PC-3 (cell line): Measurements from ENCODE around the gene PSMD13. TPM values are rescaled to one million over a fixed set of nuclear protein-coding genes. Genes with fewer than 3 reads are reported as not detected.

Experiments
- ATAC-seq: fragments of 200-7000 bp; cut with Tn5 transposase; 2 replicates; pipeline ENCODE4 v1.9.1; 2020; ENCODE audit warnings: mild to moderate bottlenecking, moderate library complexity
- BruUV-seq: library from RNA; stranded (reverse); fragments of 400-500 nt; replicated peaks from 2 replicates; lab custom pipeline; 2021; lab: Mats Ljungman, UMichigan
- CTCF ChIA-PET: fragments of 300-600 bp; sonication (Branson Sonifier 250); formaldehyde crosslinking; loops from one replicate; lab custom pipeline; 2022; ENCODE audit warnings: antibody characterized with exemption; lab: Charles Lee
- POLR2A ChIA-PET: fragments of 300-600 bp; sonication (Branson Sonifier 250); formaldehyde crosslinking; loops from one replicate; lab custom pipeline; 2022; ENCODE audit warnings: antibody characterized with exemption; ENCODE audit not compliant: unreplicated experiment; lab: Charles Lee
- DNase-seq: peaks from one replicate; pipeline ENCODE4 v3.0.0-alpha.2; 2015
- H2AFZ ChIP-seq: fragments of 300-600 bp; sonication (generic); 2 replicates; pipeline ENCODE4 v1.6.0; 2016; ENCODE audit warnings: antibody characterized with exemption, low read length
- H3F3A ChIP-seq: fragments of 300-600 bp; sonication (generic); one replicate; pipeline ENCODE4 v1.6.0; 2017; ENCODE audit warnings: antibody characterized with exemption, low read length, control low read depth, mild to moderate bottlenecking; ENCODE audit not compliant: unreplicated experiment
- H3K27ac ChIP-seq: fragments of 300-600 bp; sonication (generic); 2 replicates; pipeline ENCODE4 v1.5.1; 2016; ENCODE audit warnings: mild to moderate bottlenecking, low read length
- H3K27me3 ChIP-seq: fragments of 300-600 bp; sonication (generic); 2 replicates; pipeline ENCODE4 v1.6.1; 2016; ENCODE audit warnings: low read length, mixed read lengths
- H3K36me3 ChIP-seq: fragments of 300-600 bp; sonication (generic); 2 replicates; pipeline ENCODE4 v1.6.1; 2016; ENCODE audit warnings: low read depth, mixed run types, low read length, mixed read lengths
- H3K4me1 ChIP-seq: fragments of 300-600 bp; sonication (generic); 2 replicates; pipeline ENCODE4 v1.5.1; 2016; ENCODE audit warnings: low read length; ENCODE audit not compliant: insufficient read depth
- H3K4me2 ChIP-seq: fragments of 300-600 bp; sonication (generic); 2 replicates; pipeline ENCODE4 v1.6.0; 2016; ENCODE audit warnings: low read length
- H3K4me3 ChIP-seq: fragments of 300-600 bp; sonication (generic); 2 replicates; pipeline ENCODE4 v1.5.1; 2016; ENCODE audit warnings: mild to moderate bottlenecking, low read length, mixed read lengths
- H3K79me2 ChIP-seq: fragments of 300-600 bp; sonication (generic); 2 replicates; pipeline ENCODE4 v1.6.1; 2017; ENCODE audit warnings: low read length, mixed read lengths
- H3K9ac ChIP-seq: fragments of 300-600 bp; sonication (generic); 2 replicates; pipeline ENCODE4 v1.6.0; 2016; ENCODE audit warnings: mild to moderate bottlenecking, low read length
- H3K9me2 ChIP-seq: fragments of 300-600 bp; sonication (generic); replicated peaks from 2 replicates; pipeline ENCODE4 v1.6.1; 2016; ENCODE audit warnings: mixed run types, low read length, mixed read lengths
- H3K9me3 ChIP-seq: fragments of 300-600 bp; sonication (generic); 2 replicates; pipeline ENCODE4 v1.6.1; 2016; ENCODE audit warnings: low read length, mixed read lengths
- H4K20me1 ChIP-seq: fragments of 300-600 bp; sonication (generic); 2 replicates; pipeline ENCODE4 v1.6.1; 2016; ENCODE audit warnings: low read length, mixed read lengths
- EZH2 ChIP-seq: fragments of 300-600 bp; sonication (generic); IDR thresholded peaks from one replicate; pipeline ENCODE4 v1.6.1; 2017; ENCODE audit warnings: antibody characterized with exemption, mild to moderate bottlenecking, low read length; ENCODE audit not compliant: unreplicated experiment
- EZH2phosphoT487 ChIP-seq: fragments of 300-600 bp; sonication (generic); IDR thresholded peaks from 2 replicates; pipeline ENCODE4 v1.6.1; 2018; ENCODE audit warnings: mild to moderate bottlenecking, antibody characterized with exemption, low read length, borderline replicate concordance
- intact Hi-C: fragments of 100-400 bp; cut with micrococcal nuclease; formaldehyde crosslinking; loops from 2 replicates; pipeline ENCODE4 v1.9.0; 2023
- total RNA-seq: library from RNA; depleted of rRNA; stranded (reverse); fragments of >200 nt; gene quantifications from 2 replicates; pipeline ENCODE4 v1.2.3, GENCODE V29; 2014
- TF ChIP-seq, protein P1 (sequence below): fragments of 300-600 bp; sonication (generic); conservative IDR thresholded peaks from 2 replicates; pipeline ENCODE4 v1.5.1; 2017; ENCODE audit warnings: antibody characterized with exemption, low read depth, mild to moderate bottlenecking, low read length

Gene PSMD13
- total RNA-seq, 1 experiment from 2014 or later: 255 TPM

- BruUV-seq: no TSS peak
- Histone ChIP-seq H3K4me2 (no peak overlapping the region), H3K27ac (no peak overlapping the region), H3K9ac (no peak overlapping the region), H3K9me3 (no peaks in the 10 kb centered on the region), H3K4me3 (no peak overlapping the region), H3F3A (no peaks in the 10 kb centered on the region), H3K79me2 (peaks cover 9% of the 10 kb centered on the region), H3K27me3 (no peaks in the 10 kb centered on the region), H3K36me3 (no peaks in the 10 kb centered on the region), H4K20me1 (no peaks in the 10 kb centered on the region), H3K9me2 (no peaks in the 10 kb centered on the region), H2AFZ (no peak overlapping the region), H3K4me1 (peaks cover 5% of the 10 kb centered on the region; the same call in 1 of the 2 replicates)
- ChIA-PET POLR2A (no interaction called here), CTCF (no interaction called here)
- DNase-seq: no peak
- intact Hi-C loops: no loop called here
- no peak for ATAC-seq
- TF ChIP-seq, protein P1, sequence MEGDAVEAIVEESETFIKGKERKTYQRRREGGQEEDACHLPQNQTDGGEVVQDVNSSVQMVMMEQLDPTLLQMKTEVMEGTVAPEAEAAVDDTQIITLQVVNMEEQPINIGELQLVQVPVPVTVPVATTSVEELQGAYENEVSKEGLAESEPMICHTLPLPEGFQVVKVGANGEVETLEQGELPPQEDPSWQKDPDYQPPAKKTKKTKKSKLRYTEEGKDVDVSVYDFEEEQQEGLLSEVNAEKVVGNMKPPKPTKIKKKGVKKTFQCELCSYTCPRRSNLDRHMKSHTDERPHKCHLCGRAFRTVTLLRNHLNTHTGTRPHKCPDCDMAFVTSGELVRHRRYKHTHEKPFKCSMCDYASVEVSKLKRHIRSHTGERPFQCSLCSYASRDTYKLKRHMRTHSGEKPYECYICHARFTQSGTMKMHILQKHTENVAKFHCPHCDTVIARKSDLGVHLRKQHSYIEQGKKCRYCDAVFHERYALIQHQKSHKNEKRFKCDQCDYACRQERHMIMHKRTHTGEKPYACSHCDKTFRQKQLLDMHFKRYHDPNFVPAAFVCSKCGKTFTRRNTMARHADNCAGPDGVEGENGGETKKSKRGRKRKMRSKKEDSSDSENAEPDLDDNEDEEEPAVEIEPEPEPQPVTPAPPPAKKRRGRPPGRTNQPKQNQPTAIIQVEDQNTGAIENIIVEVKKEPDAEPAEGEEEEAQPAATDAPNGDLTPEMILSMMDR: no peak
- TF ChIP-seq EZH2phosphoT487: no peak
- no peak for TF ChIP-seq EZH2
Observed at GRCh38 chr11:230431-230830, 6.3 kb upstream of the PSMD13 start.

DNA sequence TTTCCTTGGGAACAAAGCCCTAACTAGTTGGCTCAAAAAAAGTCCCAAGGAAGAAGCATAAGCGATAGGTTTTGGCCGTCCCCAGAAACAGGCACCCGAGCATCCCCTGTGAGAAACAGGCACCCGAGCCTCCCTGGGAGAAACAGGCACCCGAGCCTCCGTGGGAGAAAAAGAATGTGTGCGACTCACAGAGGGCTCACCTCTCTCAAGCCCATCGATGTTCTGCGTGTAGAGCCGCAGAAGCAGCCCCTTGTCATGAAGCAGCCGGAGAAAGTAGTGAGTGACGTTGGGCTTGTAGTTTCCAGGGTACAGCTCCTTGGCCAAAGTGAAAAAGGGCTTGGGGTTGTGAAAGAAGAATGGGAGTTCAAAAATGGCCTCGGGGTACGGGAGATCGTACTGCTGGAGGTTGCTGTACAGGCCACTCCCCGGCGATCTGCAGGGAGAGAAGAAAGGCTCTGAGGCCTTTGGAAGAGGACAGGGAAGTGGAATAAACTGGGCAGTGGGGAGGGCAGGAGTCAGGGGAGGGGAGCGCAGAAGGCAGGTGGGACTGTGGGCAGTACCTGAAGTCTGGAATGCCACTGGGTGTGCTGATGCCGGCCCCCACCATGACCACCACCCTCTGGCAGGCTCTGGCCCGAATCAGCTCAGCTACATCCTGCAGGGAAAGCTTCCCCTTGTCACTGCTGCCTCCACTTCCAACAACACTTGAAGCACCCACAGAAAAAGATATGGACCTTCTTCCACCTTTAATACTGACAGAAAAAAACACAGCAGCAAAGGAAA, 3.8 kb upstream of the PSMD13 start:
- Histone ChIP-seq H3K9ac (no peak overlapping the region), H3K9me3 (no peaks in the 10 kb centered on the region), H3K4me1 (peaks cover 8% of the 10 kb centered on the region), H3K4me3 (no peak overlapping the region), H3K27me3 (no peaks in the 10 kb centered on the region), H3K36me3 (no peaks in the 10 kb centered on the region), H3F3A (no peaks in the 10 kb centered on the region), H2AFZ (no peak overlapping the region), H3K9me2 (no peaks in the 10 kb centered on the region), H3K79me2 (peaks cover 28% of the 10 kb centered on the region), H4K20me1 (0 out of 2 replicates have a peak, but pooled peaks cover 4% of the 10 kb centered on the region), H3K27ac (no peak overlapping the region), H3K4me2 (no peak overlapping the region)
- ATAC-seq (no peak), DNase-seq (no peak)
- TF ChIP-seq EZH2phosphoT487 (no peak), EZH2 (no peak)
- TF ChIP-seq, protein P1: no peak
- ChIA-PET POLR2A (no interaction called here), CTCF (no interaction called here)
- no TSS peak for BruUV-seq
- intact Hi-C loops: no loop called here

GRCh38 chr11:235180-235579, 1.6 kb upstream of the PSMD13 start:
- Histone ChIP-seq H3K4me2 (peak overlapping the region; percentile 92), H3K9ac (peak overlapping the region; percentile 89), H3K79me2 (peaks cover 50% of the 10 kb centered on the region), H3K9me2 (no peaks in the 10 kb centered on the region), H3K9me3 (no peaks in the 10 kb centered on the region), H3K36me3 (no peaks in the 10 kb centered on the region; the same call in 1 of the 2 replicates), H3K27me3 (no peaks in the 10 kb centered on the region), H4K20me1 (0 out of 2 replicates have a peak, but pooled peaks cover 9% of the 10 kb centered on the region), H2AFZ (peak overlapping the region; percentile 88; the same call in 1 of the 2 replicates), H3K4me1 (peaks cover 17% of the 10 kb centered on the region), H3F3A (no peaks in the 10 kb centered on the region), H3K27ac (no peak overlapping the region), H3K4me3 (peak overlapping the region; percentile 91)
- ChIA-PET CTCF (no interaction called here), POLR2A (interaction anchor here (0.7 kb wide), 1 partner anchor 29 kb away, joined by 3 read pairs; no protein-coding TSS in a partner anchor)
- intact Hi-C loops: no loop called here
- no TSS peak for BruUV-seq
- no peak for TF ChIP-seq EZH2
- no peak for TF ChIP-seq EZH2phosphoT487
- TF ChIP-seq, protein P1: no peak
- ATAC-seq (no peak), DNase-seq (no peak)
